Thyroid gland (tissue), 4 donors: ENCODE data around the gene L3MBTL4. TPM values are rescaled to one million over a fixed set of nuclear protein-coding genes. Genes with fewer than 3 reads are reported as not detected.

Experiments used
- DNase-seq, 2 donors: peaks; one replicate each; pipeline ENCODE4 v3.0.0-alpha.2; 2019
- H3K27ac ChIP-seq, 3 donors: fragments of 200-600 bp; sonication (generic); 1 replicate in 2 of 3; 2 replicates in 1 of 3; pipeline ENCODE4 v1.5.1; 2016 to 2019; ENCODE audit warnings: mild to moderate bottlenecking in 1 of 3, moderate library complexity in 1 of 3
- H3K27me3 ChIP-seq: fragments of 200-600 bp; sonication (generic); one replicate; pipeline ENCODE4 v1.5.1; 2019
- H3K36me3 ChIP-seq, 2 donors: fragments of 200-600 bp; sonication (generic); one replicate each; pipeline ENCODE4 v1.5.1; 2016 to 2019
- H3K4me1 ChIP-seq, 2 donors: fragments of 200-600 bp; sonication (generic); one replicate each; pipeline ENCODE4 v1.5.1; 2017 to 2019
- H3K4me3 ChIP-seq, 3 donors: fragments of 200-600 bp; sonication (generic); replicated peaks in 1 of 3; 1 replicate in 2 of 3; 2 replicates in 1 of 3; pipeline ENCODE4 v1.5.1; 2016; ENCODE audit warnings: mild to moderate bottlenecking in 1 of 3
- H3K9me3 ChIP-seq: fragments of 200-600 bp; sonication (generic); one replicate; pipeline ENCODE4 v1.5.1; 2017
- POLR2A ChIP-seq, 2 donors: fragments of 450-650 bp; IDR thresholded peaks; one replicate each; pipeline ENCODE4 v1.6.1; 2017; ENCODE audit warnings: antibody characterized with exemption in 2 of 2, mild to moderate bottlenecking in 2 of 2, moderate library complexity in 1 of 2
- WGBS, 2 donors: methylation state at CpG; one replicate each; pipeline ENCODE4 v1.1.5; 2017; 5-methylcytosine and 5-hydroxymethylcytosine counted together
- intact Hi-C: fragments of 100-400 bp; cut with DNase I; formaldehyde crosslinking; loops from one replicate; pipeline ENCODE4 v1.15.1; 2023
- total RNA-seq, 4 donors: library from RNA; depleted of rRNA; stranded (reverse); fragments of >200 nt; gene quantifications; one replicate each; pipeline ENCODE4 v1.2.3, GENCODE V29; 2016
- TF ChIP-seq, protein P1 (sequence below), 6 experiments: fragments of 200-600 bp in 3 of 6; fragments of 450-650 bp in 3 of 6; sonication (generic) in 3 of 6; IDR thresholded peaks; one replicate each; pipeline ENCODE4 v1.5.1; 2016 to 2019; ENCODE audit warnings: antibody characterized with exemption in 6 of 6, mild to moderate bottlenecking in 2 of 6, inconsistent platforms in 1 of 6, moderate library complexity in 1 of 6

L3MBTL4 gene
- total RNA-seq, 4 donors from 2014 or later: 15.2 to 37.1 (median 24.3) TPM

DNA sequence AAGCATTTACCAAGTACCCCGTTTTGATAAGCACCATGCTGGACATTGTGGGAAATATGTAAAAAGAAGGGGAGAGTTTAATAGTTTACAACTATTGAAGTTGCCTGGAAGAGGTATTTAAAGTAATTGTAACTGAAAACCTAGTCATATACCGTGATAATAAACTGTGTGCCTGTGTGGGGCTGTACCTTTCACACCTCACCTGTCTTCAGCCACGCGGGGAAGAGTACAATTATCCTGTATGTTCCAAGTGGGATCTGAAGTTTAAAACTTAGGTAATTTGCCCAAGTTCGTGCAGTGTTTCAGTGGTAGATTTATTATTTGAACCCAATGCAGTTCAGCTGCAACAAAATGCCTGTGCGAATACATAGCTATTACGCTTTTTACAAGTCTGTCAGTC lies 391.2 kb downstream of the L3MBTL4 start:
- Histone ChIP-seq H3K27me3 (no peaks in the 10 kb centered on the region), H3K9me3 (no peaks in the 10 kb centered on the region), H3K27ac (no peak overlapping the region), H3K4me1 (no peaks in the 10 kb centered on the region), H3K36me3 (no peaks in the 10 kb centered on the region), H3K4me3 (no peak overlapping the region)
- DNase-seq: peak; percentile 14 to 15
- 80 to 85% methylated on average over 7 of the region's 7 CpGs for WGBS, 2 donors
- TF ChIP-seq, protein P1, sequence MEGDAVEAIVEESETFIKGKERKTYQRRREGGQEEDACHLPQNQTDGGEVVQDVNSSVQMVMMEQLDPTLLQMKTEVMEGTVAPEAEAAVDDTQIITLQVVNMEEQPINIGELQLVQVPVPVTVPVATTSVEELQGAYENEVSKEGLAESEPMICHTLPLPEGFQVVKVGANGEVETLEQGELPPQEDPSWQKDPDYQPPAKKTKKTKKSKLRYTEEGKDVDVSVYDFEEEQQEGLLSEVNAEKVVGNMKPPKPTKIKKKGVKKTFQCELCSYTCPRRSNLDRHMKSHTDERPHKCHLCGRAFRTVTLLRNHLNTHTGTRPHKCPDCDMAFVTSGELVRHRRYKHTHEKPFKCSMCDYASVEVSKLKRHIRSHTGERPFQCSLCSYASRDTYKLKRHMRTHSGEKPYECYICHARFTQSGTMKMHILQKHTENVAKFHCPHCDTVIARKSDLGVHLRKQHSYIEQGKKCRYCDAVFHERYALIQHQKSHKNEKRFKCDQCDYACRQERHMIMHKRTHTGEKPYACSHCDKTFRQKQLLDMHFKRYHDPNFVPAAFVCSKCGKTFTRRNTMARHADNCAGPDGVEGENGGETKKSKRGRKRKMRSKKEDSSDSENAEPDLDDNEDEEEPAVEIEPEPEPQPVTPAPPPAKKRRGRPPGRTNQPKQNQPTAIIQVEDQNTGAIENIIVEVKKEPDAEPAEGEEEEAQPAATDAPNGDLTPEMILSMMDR (IDR thresholded peaks at IDR 0.05): no peak
- no peak for TF ChIP-seq POLR2A (IDR thresholded peaks at IDR 0.05)
- intact Hi-C loops: no loop called here

DNA sequence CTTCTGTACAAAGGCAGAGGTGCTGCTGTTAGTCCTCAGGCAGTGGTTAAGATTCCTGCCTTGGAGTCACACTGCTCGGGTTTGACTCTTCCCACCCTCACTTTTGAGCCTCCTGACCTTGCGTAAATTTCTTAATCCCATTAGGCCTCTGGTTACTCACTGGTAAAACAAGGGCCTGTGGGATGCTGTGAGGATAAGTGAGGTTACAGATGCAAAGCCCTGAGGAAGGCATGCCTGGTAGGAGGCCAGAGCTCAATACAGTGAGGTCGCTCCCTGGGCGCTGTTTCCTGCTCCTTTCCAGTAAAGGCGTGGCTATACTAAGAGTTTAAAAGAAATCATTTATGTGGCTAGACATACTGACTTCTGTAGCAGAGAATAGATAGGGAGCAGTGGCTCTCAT lies 391.9 kb downstream of the L3MBTL4 start:
- Histone ChIP-seq H3K4me3 (no peak overlapping the region), H3K27me3 (no peaks in the 10 kb centered on the region), H3K9me3 (no peaks in the 10 kb centered on the region), H3K36me3 (no peaks in the 10 kb centered on the region), H3K27ac (no peak overlapping the region), H3K4me1 (no peaks in the 10 kb centered on the region)
- no peak for DNase-seq
- 65 to 80% methylated on average over 5 of the region's 5 CpGs for WGBS, 2 donors
- no peak for TF ChIP-seq POLR2A (IDR thresholded peaks at IDR 0.05)
- TF ChIP-seq, protein P1 (IDR thresholded peaks at IDR 0.05): no peak
- intact Hi-C loops: no loop called here

DNA sequence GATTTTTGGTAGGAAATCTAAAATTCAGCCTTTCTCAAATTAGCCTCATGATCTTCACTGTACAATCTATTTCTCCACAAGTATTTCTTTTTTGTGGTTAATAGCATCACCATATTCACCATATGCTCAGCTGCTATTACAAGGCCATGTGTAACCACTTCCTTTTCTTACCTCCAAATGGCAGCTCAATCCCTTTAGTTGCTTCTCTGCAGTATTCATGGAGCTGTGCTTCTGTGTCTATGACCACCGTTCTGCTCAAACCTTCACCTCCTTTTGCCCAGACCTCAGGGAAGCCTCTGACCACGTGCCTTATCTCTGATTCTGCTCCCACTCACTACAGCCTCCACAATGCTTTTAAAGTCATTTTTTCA lies 392.7 kb downstream of the L3MBTL4 start:
- H3K4me3 ChIP-seq: no peak overlapping the region
- WGBS, 2 donors: 64 to 73% methylated on average over 2 of the region's 2 CpGs
- H3K36me3 ChIP-seq: no peaks in the 10 kb centered on the region
- H3K9me3 ChIP-seq: no peaks in the 10 kb centered on the region
- H3K4me1 ChIP-seq: no peaks in the 10 kb centered on the region
- TF ChIP-seq, protein P1 (IDR thresholded peaks at IDR 0.05): no peak
- TF ChIP-seq POLR2A (IDR thresholded peaks at IDR 0.05): no peak
- H3K27ac ChIP-seq: no peak overlapping the region
- DNase-seq: no peak
- no peaks in the 10 kb centered on the region for H3K27me3 ChIP-seq
- intact Hi-C loops: no loop called here

DNA sequence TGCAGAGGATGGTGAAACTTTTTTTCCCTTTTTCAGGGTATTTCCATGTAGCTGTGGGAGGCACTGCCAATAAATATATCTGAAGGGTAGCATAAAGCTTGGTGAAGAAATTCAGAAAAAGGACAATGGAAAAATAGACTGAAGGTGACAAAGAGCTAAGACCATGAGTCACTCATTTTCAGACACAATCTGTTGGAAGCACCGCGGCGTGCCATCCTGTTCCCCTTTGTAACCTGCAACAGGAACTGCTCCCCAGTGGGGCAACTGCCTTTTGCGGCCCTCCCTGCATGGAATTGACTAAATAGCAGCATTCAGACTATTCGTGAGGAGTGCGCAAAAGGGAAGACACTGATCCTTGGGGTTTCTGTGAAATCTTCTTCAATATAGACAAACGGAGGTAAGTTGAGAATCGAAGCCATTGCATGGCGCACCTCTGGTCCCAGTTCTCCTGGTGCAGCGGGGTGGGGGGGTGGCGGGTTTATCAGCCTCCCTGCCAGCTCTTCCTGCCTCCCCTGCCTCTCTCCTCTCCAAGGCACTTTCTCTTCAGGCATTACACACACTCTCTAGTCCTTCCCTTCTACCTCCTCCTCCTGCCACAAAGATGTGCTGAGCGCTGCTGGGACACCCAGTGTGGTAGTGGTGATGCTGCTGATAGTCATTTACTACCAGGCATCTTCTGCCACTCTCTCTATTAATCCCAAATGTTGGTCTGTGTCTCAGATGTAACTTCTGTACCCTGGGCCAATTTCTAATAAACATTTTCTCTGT lies 393.2 kb downstream of the L3MBTL4 start:
- H3K36me3 ChIP-seq: no peaks in the 10 kb centered on the region
- no peak for DNase-seq
- TF ChIP-seq, protein P1 (IDR thresholded peaks at IDR 0.05): no peak
- TF ChIP-seq POLR2A (IDR thresholded peaks at IDR 0.05): no peak
- 84 to 90% methylated on average over 12 of the region's 12 CpGs for WGBS, 2 donors
- intact Hi-C loops: no loop called here
- no peaks in the 10 kb centered on the region for H3K4me1 ChIP-seq
- H3K27me3 ChIP-seq: no peaks in the 10 kb centered on the region
- no peak overlapping the region for H3K27ac ChIP-seq
- H3K9me3 ChIP-seq: no peaks in the 10 kb centered on the region
- H3K4me3 ChIP-seq: no peak overlapping the region

DNA sequence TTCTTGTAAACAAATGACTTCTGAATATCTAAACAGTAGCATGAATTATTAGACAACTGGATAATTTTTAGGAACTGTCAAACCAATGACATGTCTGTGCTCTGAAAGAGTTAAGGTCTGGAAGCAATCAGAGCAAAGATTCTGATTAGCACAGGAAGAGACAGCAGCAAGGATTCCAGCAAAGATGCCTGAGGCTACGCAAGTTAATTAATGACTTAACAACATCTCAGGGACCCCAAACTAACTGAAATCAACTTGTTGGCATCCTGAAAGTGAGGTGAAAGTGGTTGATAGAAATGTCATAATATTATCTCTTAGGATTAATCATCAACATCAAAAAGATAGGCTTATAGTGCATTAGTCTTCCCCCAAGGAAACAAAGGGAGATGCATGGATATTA lies 396.0 kb downstream of the L3MBTL4 start:
- 87 to 97% methylated on average over 1 of the region's 1 CpG for WGBS, 2 donors
- intact Hi-C loops: no loop called here
- TF ChIP-seq POLR2A (IDR thresholded peaks at IDR 0.05): no peak
- TF ChIP-seq, protein P1 (IDR thresholded peaks at IDR 0.05): no peak
- no peaks in the 10 kb centered on the region for H3K27me3 ChIP-seq
- H3K27ac ChIP-seq: no peak overlapping the region
- no peaks in the 10 kb centered on the region for H3K36me3 ChIP-seq
- no peaks in the 10 kb centered on the region for H3K9me3 ChIP-seq
- H3K4me1 ChIP-seq: no peaks in the 10 kb centered on the region
- no peak for DNase-seq
- H3K4me3 ChIP-seq: no peak overlapping the region
